Effector CD8-positive, alpha-beta T cell (primary cell): Measurements from ENCODE around the gene GPNMB.
"Not testable (repeated sequence)": the region's sequence is repeated elsewhere in the genome, so short reads cannot be mapped to it uniquely, and the experiment has no call there.

ENCODE experiments used
- DNase-seq: peaks from one replicate; lab custom pipeline; 2025; lab: John Stamatoyannopoulos, UW
- total RNA-seq, 4 experiments: gene quantifications; one replicate each; lab custom pipeline; 2026; lab: John Stamatoyannopoulos, UW

GPNMB gene
- total RNA-seq, result 0 to 0.39 (median 0) reads per million in 4 experiments

DNA sequence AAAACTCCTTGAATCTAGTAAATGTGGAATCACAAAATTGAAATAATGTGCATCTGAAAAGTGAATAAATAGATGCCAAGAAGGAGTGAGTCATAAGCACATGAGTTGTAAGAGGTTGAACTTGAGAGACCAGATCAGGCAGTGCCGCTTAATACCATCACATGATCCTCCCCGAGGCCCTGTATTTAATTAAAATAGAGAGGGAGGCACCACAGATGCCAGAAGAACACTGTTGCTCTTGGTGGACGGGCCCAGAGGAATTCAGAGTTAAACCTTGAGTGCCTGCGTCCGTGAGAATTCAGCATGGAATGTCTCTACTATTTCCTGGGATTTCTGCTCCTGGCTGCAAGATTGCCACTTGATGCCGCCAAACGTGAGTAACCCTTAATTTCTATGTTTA, at the start of gene GPNMB:
GPNMB (plus strand) TSS at position 221 of the 400 bp plus-strand sequence; CDS start at position 304, 83 bp downstream.
- DNase-seq, result no peak

- not testable (repeated sequence) for DNase-seq
Observed at GRCh38 chr7:23197745-23198144, 48.8 kb upstream of the GPNMB start.

GRCh38 chr7:23200331-23200730, 46.2 kb upstream of the GPNMB start:
- no peak for DNase-seq

- DNase-seq, result no peak
Observed at GRCh38 chr7:23204241-23204640, 42.3 kb upstream of the GPNMB start.

- DNase-seq, result no peak
Observed at GRCh38 chr7:23205577-23205908, 41.0 kb upstream of the GPNMB start.

- DNase-seq, result no peak
Observed at GRCh38 chr7:23205909-23206767, 40.4 kb upstream of the GPNMB start.

DNA sequence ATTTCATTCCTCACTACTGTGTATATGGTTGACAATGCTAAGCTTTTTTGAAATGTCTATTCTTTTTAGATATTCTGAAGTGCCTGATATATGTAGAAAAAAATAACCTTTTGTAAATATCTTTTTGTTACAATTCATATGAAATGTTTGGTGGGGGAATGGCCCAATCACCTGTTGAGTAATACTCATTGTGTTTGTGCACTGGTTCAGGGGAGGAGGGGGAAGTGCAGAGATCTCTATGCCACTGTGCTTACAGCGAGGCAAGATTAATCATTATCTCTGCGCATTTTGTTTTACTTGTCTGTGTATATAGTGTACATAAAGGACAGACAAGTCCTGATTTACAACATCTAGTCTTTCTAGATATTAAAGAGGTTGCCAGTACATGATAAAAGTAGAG, 39.6 kb upstream of the GPNMB start:
- DNase-seq, result no peak

GRCh38 chr7:23207884-23208283, 38.7 kb upstream of the GPNMB start:
- no peak for DNase-seq

DNA sequence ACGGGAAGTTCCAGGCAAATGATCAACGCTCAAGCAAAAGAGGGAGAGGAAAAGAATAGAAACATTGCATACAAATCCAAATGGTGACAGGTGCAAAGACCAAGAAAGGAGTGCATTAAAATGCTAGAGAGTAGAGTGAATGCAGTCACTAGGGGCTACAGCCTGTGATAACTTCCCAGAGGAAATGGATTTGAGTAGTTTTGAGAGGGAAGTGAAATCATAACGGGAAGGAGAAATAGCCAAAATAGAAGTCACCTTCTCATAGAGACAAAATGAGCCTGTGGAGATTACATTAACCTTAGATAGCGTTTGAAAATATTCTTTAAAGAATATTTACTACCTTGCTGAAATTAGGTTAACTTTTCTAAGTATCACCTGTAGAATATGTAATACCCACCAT, 38.3 kb upstream of the GPNMB start:
- no peak for DNase-seq

- DNase-seq, result no peak
Observed at GRCh38 chr7:23210506-23210905, 36.1 kb upstream of the GPNMB start.

GRCh38 chr7:23211589-23211988, 35.0 kb upstream of the GPNMB start:
- no peak for DNase-seq

GRCh38 chr7:23212395-23212794, 34.2 kb upstream of the GPNMB start:
- DNase-seq, result no peak

GRCh38 chr7:23212841-23213240, 33.7 kb upstream of the GPNMB start:
- no peak for DNase-seq

GRCh38 chr7:23213755-23214154, 32.8 kb upstream of the GPNMB start:
- DNase-seq, result no peak

- no peak for DNase-seq
Observed at GRCh38 chr7:23214423-23214822, 32.2 kb upstream of the GPNMB start.

DNA sequence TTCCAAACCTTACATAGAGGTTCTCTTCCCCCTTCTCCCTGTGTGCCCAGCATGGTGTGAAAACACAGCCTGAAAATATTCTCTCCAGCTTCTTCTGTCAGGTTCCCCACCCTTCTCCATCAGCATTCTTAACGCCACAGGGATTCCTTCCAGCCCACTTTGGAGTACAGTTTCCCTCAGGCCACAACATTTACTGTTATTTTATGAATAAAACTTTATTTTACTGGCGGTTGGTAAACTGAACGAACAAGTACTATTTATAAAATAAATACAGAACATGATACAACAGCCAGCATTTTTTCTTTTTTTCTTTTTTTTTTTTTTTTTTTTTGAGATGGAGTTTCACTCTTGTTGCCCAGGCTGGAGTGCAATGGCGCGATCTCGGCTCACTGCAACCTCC, 31.6 kb upstream of the GPNMB start:
- DNase-seq, result no peak

- no peak for DNase-seq
Observed at GRCh38 chr7:23216021-23216420, 30.6 kb upstream of the GPNMB start.

DNA sequence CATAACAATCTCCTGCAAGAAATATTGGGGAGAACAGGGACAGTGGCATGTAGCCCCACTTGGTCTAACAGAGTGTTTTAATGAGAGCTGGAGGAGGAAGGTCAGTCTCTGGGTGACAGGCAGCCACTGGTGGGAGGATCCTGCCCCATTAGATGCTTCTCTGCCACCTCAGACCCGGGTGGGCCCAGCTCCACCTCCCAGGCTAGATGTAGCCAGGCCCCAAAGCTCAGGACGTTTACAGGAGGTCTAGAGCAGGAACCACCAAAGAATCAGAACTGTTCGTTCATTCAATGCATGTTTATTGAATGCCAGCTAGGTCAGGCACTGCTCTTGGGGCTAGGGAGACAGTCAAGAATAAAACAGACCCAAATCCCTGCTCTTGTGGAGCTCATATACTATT, 28.4 kb upstream of the GPNMB start:
- DNase-seq, result no peak

GRCh38 chr7:23220690-23221305, 25.8 kb upstream of the GPNMB start:
- no peak for DNase-seq

GRCh38 chr7:23222439-23223030, 24.0 kb upstream of the GPNMB start:
- DNase-seq, result no peak

DNA sequence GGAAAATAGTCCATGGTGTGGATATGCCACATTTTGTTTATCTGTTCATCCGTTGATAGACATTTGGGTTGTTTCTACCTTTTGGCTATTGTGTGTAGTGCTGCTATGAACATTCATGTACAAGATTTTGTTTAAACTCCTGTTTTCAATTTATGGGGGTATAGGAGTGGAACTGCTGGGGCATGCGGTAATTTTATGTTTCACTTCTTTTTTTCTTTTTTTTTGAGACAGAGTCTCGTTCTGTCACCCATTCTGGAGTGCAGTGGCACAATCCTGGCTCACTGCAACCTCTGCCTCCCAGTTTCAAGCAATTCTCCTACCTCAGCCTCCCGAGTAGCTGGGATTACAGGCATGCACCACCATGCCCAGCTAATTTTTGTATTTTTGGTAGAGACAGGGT, 22.2 kb upstream of the GPNMB start:
- not testable (repeated sequence) for DNase-seq

- no peak for DNase-seq
Observed at GRCh38 chr7:23226844-23227450, 19.6 kb upstream of the GPNMB start.

- DNase-seq, result no peak
Observed at GRCh38 chr7:23228412-23228811, 18.2 kb upstream of the GPNMB start.
